GM19395 (cell line): ENCODE data around the gene SLC25A15.
"Not testable (repeated sequence)": the region's sequence is repeated elsewhere in the genome, so short reads cannot be mapped to it uniquely, and the experiment has no call there.

ENCODE experiments used
- ATAC-seq: cut with Tn5 transposase; IDR thresholded peaks from one replicate; pipeline ENCODE4 v1.9.1; 2021; ENCODE audit warnings: mild to moderate bottlenecking, moderate library complexity; ENCODE audit not compliant: unreplicated experiment

SLC25A15 gene

GRCh38 chr13:40812102-40812501 lies 22.7 kb downstream of the SLC25A15 start:
- no peak for ATAC-seq

- ATAC-seq, result no peak
These were observed 23.5 kb downstream of the SLC25A15 start for GRCh38 chr13:40812724-40813445.

GRCh38 chr13:40813667-40814454 lies 24.4 kb downstream of the SLC25A15 start:
- peak; percentile 64 for ATAC-seq

GRCh38 chr13:40814803-40815202 lies 25.4 kb downstream of the SLC25A15 start:
- ATAC-seq, result no peak

GRCh38 chr13:40818926-40819325 lies 29.5 kb downstream of the SLC25A15 start:
- ATAC-seq, result no peak

- no peak for ATAC-seq
These were observed 30.4 kb downstream of the SLC25A15 start for GRCh38 chr13:40819797-40820315.

- ATAC-seq, result not testable (repeated sequence)
These were observed 50.3 kb downstream of the SLC25A15 start for GRCh38 chr13:40839725-40840124.

GRCh38 chr13:40840955-40841354 lies 51.5 kb downstream of the SLC25A15 start:
- not testable (repeated sequence) for ATAC-seq
